Measurements from ENCODE around the gene ARL14EP. TPM values are rescaled to one million over a fixed set of nuclear protein-coding genes. Genes with fewer than 3 reads are reported as not detected.

Gene ARL14EP
- total and polyA plus RNA-seq, 2 of the 8 experiments (the other 6 are each of a cell fraction or from before 2014, with no cell fraction given), result 14.3 to 29.6 TPM

DNA sequence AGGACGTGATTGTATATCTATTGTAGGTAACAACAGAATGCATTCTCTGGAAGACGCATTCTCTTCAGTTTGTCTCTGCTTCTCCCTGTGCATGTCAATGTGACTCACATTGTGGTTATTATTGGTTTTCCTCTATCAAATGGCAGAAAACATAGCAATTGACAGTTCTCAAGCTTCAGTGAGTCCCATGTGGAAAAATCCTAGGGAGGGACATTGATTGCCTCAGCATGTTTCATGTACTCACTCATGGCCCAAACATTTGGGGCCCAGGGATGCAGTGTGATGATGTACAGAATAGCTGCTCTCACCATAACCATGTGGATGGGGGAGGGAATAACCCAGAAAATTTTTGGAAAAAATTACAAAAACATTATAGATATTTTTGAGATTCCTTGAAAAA lies 9.3 kb upstream of the ARL14EP start:
- no peaks in the 10 kb centered on the region for H3K79me2 ChIP-seq (ENCODE audit: control insufficient read depth in 1 of 2, insufficient read depth in 2 of 2, low read length in 2 of 2)
- H4K91ac ChIP-seq (replicated peaks; ENCODE audit: insufficient read length, low read length), result no peak overlapping the region
- H2AK5ac ChIP-seq (ENCODE audit: low read depth, low read length), result no peak overlapping the region
- 0 out of 2 replicates have a peak overlapping the region, but pooled peaks have one; percentile 37 for H2AFZ ChIP-seq (ENCODE audit: low read length)
- no peaks in the 10 kb centered on the region; a peak in 1 of 7 replicates for H3K27me3 ChIP-seq (replicated peaks in 1 of 4; ENCODE audit: control insufficient read depth in 3 of 4, extremely low read depth in 1 of 4, insufficient read depth in 3 of 4, low read length in 3 of 4)
- H3K79me1 ChIP-seq (ENCODE audit: low read depth, low read length), result no peaks in the 10 kb centered on the region
- FAIRE-seq, result no peak
- H4K8ac ChIP-seq (ENCODE audit: extremely low read depth, insufficient read depth, low read length), result no peak overlapping the region
- no peak overlapping the region for H2BK15ac ChIP-seq (ENCODE audit: low read length)
- ChIA-PET POLR2A (ENCODE audit: partially characterized antibody) (no interaction called here), CTCF (ENCODE audit: partially characterized antibody) (interaction anchor here (0.6 to 5.4 kb wide), 9 partner anchors 9 to 965 kb away, joined by 3 to 34 read pairs (median 3); no protein-coding TSS in a partner anchor)
- no peak for TF ChIP-seq PHF8 (conservative IDR thresholded peaks at IDR 0.05; ENCODE audit: low read depth, low read length)
- no peak for TF ChIP-seq MAFK (IDR thresholded peaks at IDR 0.05; ENCODE audit: low read depth, low read length)
- no peak for TF ChIP-seq CREB1 (IDR thresholded peaks at IDR 0.05)
- no peak for TF ChIP-seq GABPA (IDR thresholded peaks at IDR 0.05; ENCODE audit: borderline replicate concordance, insufficient read depth, low read length)
- no peak for TF ChIP-seq SP2 (IDR thresholded peaks at IDR 0.05; ENCODE audit: low read length)
- TF ChIP-seq SIN3A (conservative IDR thresholded peaks at IDR 0.05 in 1 of 2, IDR thresholded peaks at IDR 0.05 in 1 of 2; ENCODE audit: low read depth in 1 of 2, low read length in 2 of 2), result no peak
- TF ChIP-seq, protein P1, sequence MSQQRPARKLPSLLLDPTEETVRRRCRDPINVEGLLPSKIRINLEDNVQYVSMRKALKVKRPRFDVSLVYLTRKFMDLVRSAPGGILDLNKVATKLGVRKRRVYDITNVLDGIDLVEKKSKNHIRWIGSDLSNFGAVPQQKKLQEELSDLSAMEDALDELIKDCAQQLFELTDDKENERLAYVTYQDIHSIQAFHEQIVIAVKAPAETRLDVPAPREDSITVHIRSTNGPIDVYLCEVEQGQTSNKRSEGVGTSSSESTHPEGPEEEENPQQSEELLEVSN (IDR thresholded peaks at IDR 0.05), result no peak
- no peak overlapping the region for H3K18ac ChIP-seq (ENCODE audit: extremely low read depth, low read length)
- H2BK20ac ChIP-seq (ENCODE audit: low read length), result no peak overlapping the region
- H3K4me3 ChIP-seq (ENCODE audit: extremely low read depth in 1 of 4, insufficient read depth in 2 of 4, low read depth in 3 of 4, low read length in 4 of 4), result no peak overlapping the region
- no peak overlapping the region for H3K56ac ChIP-seq (replicated peaks; ENCODE audit: insufficient read length, low read depth, low read length)
- 89% methylated on average over 2 of the region's 2 CpGs; no CpG with 5 or more reads in 1 of the 2 experiments for WGBS, 2 experiments (ENCODE audit: extremely low coverage in 1 of 2, insufficient coverage in 1 of 2, insufficient read length in 1 of 2, insufficient replicate concordance in 2 of 2, low coverage in 1 of 2, low lambda C conversion rate in 2 of 2, missing lambda C conversion rate in 1 of 2)
- H3K36me3 ChIP-seq (ENCODE audit: control insufficient read depth in 2 of 4, insufficient read depth in 4 of 4, low read length in 3 of 4), result no peaks in the 10 kb centered on the region
- H3K9me3 ChIP-seq (ENCODE audit: insufficient read depth in 2 of 2, low read depth in 1 of 2, low read length in 1 of 2), result peaks cover 0 to 3% of the 10 kb centered on the region in 2 experiments; a peak in 1 of 4 replicates
- H2BK5ac ChIP-seq (ENCODE audit: low read depth, low read length), result no peak overlapping the region
- no peak overlapping the region for H2BK12ac ChIP-seq (ENCODE audit: low read depth, low read length)
- H3K9ac ChIP-seq (replicated peaks in 1 of 4; ENCODE audit: extremely low read depth in 1 of 4, low read depth in 3 of 4, low read length in 3 of 4), result no peak overlapping the region
- no peaks in the 10 kb centered on the region for H4K20me1 ChIP-seq (replicated peaks in 1 of 2; ENCODE audit: control insufficient read depth in 1 of 2, insufficient read depth in 2 of 2, low read length in 2 of 2)
- H3K4me1 ChIP-seq (replicated peaks in 1 of 4; ENCODE audit: control insufficient read depth in 3 of 4, insufficient read depth in 4 of 4, low read length in 3 of 4), result no peaks in the 10 kb centered on the region
- H3K14ac ChIP-seq (ENCODE audit: insufficient read length), result no peak overlapping the region
- no peak overlapping the region for H3K27ac ChIP-seq (ENCODE audit: low read depth, low read length)
- no peak overlapping the region for H4K5ac ChIP-seq (ENCODE audit: insufficient read length, low read depth, low read length)
- no peak for DNase-seq (ENCODE audit: low read depth in 1 of 2, low spot score in 2 of 2)
- no peak overlapping the region for H2BK120ac ChIP-seq (replicated peaks; ENCODE audit: low read depth, low read length)
- no peak overlapping the region for H3K4ac ChIP-seq (replicated peaks; ENCODE audit: insufficient read length, low read depth, low read length)
- no peaks in the 10 kb centered on the region for H3K23me2 ChIP-seq (ENCODE audit: low read depth, low read length)
- no peak overlapping the region for H3K23ac ChIP-seq (ENCODE audit: insufficient read length)
- H3K4me2 ChIP-seq (ENCODE audit: insufficient read depth in 1 of 2, low read depth in 2 of 2, low read length in 2 of 2), result no peak overlapping the region

Measured in H1 (cell line).